Peyer's patch (tissue), 4 donors: ENCODE results near the gene CCDC184.

Experiments
- POLR2A ChIP-seq, 2 donors: fragments of 450-650 bp; IDR thresholded peaks; one replicate each; pipeline ENCODE4 v1.5.1; 2017; ENCODE audit warnings: antibody characterized with exemption in 2 of 2, mild to moderate bottlenecking in 2 of 2, moderate library complexity in 2 of 2
- TF ChIP-seq, protein P1 (sequence below), 6 experiments: fragments of 450-650 bp in 4 of 6; fragments of 200-600 bp in 2 of 6; sonication (generic) in 1 of 6; IDR thresholded peaks; one replicate each; pipeline ENCODE4 v1.5.1; 2017 to 2019; ENCODE audit warnings: antibody characterized with exemption in 6 of 6, mild to moderate bottlenecking in 3 of 6, moderate library complexity in 1 of 6

DNA sequence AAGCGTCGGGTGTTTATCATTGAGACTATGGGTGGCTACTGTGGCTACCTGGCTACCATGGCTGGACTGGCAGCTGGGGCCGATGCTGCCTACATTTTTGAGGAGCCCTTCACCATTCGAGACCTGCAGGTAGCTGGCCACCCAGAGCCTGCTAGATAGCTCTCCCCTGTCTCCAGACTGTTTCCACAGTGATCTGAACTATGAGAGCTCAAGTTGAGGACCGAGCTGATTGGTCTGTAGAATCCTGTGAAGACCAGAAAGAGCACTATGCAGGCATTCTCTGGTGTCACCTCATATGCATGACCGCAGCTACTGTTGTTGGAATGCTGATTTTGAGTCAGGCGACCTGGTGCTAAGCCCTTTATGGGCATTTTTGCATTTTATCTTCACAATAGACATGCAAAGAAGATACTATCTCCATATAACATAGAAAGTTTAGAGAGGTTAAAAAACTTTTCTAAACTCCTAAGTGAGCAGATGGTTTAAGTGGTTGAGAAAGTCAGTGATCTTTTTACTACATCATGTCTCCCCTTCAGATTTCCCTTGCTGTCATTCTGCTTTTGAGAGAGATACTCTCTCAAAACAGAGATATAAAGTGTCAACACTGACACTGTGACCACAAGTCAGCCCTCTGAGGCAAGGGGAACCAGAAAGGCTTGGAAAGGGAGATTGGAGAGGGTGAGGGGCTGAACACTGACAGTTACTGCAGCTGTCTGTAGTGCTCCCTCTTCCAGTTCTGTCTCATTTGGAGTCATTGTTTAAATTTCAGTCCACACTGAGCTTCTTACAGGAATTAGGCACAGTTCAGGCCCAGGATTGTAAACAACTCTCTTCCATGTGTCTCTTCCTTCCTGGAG, 40.4 kb upstream of the CCDC184 start:
- TF ChIP-seq, protein P1, sequence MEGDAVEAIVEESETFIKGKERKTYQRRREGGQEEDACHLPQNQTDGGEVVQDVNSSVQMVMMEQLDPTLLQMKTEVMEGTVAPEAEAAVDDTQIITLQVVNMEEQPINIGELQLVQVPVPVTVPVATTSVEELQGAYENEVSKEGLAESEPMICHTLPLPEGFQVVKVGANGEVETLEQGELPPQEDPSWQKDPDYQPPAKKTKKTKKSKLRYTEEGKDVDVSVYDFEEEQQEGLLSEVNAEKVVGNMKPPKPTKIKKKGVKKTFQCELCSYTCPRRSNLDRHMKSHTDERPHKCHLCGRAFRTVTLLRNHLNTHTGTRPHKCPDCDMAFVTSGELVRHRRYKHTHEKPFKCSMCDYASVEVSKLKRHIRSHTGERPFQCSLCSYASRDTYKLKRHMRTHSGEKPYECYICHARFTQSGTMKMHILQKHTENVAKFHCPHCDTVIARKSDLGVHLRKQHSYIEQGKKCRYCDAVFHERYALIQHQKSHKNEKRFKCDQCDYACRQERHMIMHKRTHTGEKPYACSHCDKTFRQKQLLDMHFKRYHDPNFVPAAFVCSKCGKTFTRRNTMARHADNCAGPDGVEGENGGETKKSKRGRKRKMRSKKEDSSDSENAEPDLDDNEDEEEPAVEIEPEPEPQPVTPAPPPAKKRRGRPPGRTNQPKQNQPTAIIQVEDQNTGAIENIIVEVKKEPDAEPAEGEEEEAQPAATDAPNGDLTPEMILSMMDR (IDR thresholded peaks at IDR 0.05) = no peak
- no peak for TF ChIP-seq POLR2A (IDR thresholded peaks at IDR 0.05)
